GM12865 (cell line): ENCODE results near the gene MEIS1.

Experiments
- DNase-seq: peaks from one replicate; pipeline ENCODE4 v3.0.0; 2010; ENCODE audit warnings: low read depth
- H3K4me3 ChIP-seq: 2 replicates; pipeline ENCODE4 v1.5.1; 2011; ENCODE audit warnings: mild to moderate bottlenecking, low read depth, low read length, control low read depth
- TF ChIP-seq, protein P1 (sequence below): IDR thresholded peaks from 2 replicates; pipeline ENCODE4 v1.5.1; 2011; ENCODE audit warnings: low read length, control low read depth, low read depth, inconsistent platforms; ENCODE audit not compliant: insufficient read depth; ENCODE audit errors: missing control alignments

The MEIS1 gene

DNA sequence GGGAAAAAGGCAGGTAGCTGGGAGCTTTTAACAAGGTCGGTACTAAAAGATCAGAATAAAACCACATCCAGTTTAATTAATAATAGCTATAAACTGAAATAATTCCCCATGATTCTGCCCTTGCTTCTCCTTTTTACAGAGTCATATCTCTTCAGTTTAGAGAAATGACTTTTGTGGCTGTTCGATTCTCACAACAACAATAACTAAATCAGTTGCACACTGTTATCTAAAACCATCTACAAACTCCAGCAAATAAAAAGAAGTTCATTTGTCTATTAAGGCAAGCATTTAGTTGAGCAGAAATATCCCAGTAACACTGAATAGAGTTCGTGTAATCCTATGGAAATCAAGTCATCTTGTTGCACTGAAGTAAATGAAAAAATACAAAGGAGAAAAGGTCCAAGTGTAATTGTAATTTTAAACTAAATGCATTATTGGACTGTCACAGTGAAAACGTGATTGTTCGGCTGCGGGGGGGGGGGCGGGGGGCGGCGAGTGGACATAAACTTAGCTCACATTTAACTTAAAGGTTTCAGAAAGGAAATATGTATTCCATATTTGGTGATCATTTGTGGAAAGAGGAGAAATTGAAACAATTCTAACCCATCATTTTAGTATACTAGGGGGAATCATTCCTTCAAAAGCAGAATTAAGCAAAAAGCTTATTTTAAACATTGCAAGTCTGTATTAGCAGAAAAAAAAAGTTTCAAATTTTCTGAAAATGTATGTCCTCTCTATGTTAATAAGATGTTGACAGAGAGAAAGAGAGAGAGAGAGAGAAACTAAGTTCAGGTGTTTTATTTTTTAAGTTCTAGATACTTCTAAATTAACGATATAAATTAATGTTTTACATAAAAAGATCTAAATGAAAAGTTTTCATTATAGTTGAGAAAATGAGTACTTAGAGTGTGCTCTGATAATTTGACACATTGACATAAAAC is 144.5 kb downstream of the MEIS1 start:
- no peak for DNase-seq
- TF ChIP-seq, protein P1, sequence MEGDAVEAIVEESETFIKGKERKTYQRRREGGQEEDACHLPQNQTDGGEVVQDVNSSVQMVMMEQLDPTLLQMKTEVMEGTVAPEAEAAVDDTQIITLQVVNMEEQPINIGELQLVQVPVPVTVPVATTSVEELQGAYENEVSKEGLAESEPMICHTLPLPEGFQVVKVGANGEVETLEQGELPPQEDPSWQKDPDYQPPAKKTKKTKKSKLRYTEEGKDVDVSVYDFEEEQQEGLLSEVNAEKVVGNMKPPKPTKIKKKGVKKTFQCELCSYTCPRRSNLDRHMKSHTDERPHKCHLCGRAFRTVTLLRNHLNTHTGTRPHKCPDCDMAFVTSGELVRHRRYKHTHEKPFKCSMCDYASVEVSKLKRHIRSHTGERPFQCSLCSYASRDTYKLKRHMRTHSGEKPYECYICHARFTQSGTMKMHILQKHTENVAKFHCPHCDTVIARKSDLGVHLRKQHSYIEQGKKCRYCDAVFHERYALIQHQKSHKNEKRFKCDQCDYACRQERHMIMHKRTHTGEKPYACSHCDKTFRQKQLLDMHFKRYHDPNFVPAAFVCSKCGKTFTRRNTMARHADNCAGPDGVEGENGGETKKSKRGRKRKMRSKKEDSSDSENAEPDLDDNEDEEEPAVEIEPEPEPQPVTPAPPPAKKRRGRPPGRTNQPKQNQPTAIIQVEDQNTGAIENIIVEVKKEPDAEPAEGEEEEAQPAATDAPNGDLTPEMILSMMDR: no peak
- H3K4me3 ChIP-seq: no peak overlapping the region

DNA sequence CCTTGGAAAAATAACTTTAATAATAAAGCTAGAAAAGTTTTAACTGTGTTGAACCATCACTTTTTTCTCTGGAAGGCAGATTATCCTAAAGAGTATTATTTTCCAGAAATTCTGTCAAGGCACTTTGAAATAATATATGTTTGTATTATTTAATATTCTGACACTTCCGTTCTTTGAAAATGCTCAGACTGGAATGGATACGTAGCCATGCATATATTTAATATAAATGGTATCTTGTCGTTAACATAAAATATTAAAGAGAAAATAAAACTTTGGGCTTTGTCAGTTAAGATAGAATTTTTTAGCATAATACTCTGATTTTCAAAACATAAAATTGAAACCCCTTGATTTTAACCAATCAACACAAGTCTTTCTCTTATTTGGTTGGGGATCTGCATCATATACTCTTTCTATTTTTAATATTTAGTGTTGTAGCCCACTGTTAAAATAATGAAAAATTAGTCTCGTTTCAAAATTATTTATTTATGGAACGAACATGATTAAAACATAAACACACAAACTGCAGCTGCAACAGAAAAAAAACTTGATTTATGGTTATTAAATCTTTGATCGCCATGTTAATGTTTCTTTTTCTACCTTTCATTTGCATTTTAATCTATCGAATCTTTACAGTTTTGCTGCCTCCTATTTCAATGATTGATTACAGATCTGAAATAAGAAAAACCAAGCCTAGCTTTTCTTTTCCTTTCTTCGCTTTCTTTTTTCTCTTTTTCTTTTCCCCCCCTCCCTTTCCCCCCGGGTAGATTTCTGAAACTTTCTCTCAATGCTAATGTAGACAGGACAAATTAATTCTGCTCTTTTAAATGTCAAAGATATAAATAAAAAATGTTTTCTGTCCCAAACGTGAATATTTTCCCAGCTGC is 145.5 kb downstream of the MEIS1 start:
- H3K4me3 ChIP-seq: no peak overlapping the region
- TF ChIP-seq, protein P1: no peak
- no peak for DNase-seq

DNA sequence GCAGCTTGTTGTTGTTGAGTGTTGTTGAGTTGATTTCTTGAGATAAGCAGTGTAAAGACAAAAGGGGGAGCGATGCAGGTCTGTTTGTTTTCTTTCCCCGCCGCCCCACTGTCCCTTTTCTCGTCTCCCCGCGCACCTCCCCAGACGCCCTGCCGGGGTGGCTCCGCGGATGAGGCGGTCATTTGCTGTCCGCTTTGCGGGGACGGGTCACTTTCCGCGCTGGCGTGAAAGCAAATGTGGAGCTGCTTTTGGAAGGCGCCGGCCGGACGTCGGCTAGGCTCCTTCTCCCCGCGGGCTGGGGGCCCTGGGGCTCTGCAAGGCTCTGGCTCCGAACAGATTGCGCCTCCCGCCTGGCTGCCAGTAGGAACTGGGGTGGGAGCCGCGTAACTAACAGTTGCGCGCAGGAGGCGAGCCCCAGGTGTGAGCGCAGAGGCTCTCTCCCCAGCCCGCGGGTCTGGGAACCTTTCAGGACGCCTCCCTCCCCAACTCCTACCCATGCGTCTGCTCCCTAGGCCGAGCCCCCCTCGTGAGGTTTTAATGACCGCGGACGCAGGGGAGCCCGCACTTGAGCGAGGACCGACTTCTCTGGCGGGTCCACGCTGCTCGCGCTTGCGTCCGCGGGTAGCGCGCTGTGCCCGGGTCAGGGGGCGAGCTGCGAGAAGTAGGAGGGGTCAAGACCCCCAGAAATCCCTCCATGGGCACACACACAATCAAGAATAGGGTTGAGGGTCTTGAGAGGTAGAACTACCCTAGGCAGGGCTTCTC is 146.6 kb downstream of the MEIS1 start:
- DNase-seq: no peak
- TF ChIP-seq, protein P1: no peak
- no peak overlapping the region for H3K4me3 ChIP-seq

DNA sequence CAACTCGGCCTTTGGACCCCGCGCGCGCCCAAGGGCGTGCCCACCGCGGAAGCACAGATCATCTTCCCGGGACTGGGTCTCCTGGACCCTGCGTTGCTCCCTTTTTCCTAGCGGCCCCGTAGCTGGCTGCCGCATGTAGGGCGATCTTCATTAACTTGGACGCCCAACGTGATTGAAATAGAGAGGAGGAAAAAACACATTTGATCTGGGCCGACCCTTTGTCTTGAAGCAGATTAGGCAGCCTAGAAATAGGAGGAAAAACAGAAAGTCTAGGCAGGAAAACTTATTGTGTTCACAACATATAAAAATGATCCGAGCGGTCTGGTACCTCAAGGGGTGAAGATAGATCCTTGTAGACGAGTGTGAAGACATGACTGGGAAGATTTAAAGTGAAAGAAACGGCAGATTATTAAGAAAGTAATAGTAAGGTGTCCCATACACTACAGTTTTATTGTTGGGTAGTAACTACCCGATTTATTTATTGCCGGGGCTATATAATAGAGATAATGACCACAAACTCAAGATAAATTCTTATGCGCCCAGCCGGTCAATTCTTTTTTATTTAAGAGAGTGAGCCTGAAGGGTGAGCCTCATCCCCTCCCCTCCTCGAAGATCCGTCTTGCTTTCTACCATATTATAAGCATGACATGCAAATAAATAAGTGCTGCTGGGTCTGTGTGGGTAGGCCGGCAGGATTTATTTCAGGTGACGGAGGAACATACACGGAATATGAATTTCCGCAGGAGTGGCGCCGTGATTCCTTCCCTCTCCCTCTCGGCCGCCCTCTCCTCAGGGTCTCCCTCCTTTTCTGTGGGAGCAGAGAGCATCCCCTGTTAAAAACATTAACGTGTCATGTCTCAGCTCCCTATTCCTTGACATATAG is 147.4 kb downstream of the MEIS1 start:
- no peak for DNase-seq
- H3K4me3 ChIP-seq: no peak overlapping the region
- TF ChIP-seq, protein P1: no peak

DNA sequence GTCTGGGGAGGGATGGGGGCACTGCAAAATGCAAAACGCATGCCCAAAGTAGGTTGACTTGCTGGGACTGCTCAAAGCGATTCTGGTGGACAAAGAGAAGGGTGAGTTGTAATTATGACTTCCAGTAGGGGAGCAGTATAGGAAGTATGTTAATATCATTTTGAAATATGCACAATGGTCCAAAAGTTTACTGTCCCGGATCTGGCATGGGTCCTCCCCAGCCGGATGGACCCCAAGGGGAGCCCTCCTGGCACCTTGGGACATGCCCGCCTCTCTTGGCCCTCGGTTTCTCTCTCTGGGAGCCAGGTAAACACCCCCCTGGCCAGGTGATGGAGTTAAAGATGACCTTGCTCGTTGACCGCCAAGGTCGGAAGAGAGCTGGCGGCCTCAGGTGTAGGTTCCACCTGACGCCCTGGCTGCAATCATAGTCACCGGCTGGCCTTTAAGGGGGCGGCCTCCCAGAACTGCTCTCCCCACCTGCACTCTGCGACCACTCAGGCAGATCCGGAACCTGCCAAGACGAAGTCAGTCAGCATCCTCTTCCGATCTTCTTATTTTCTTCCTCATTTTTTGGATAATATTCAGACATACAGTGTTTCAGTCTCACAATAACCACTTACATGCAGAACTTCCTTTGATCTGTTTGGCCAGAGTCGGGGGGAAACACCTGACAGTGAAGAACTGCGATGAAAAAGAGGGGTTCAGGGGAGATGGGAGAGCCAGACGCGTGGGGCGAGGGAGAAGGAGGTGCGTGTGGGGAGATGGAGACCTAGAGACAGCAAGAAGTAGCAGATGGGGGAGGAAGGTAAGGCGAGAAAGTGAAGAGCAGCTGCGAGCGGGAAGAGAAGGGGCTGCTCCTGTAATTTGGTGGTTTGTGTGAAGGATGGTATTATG is 148.3 kb downstream of the MEIS1 start:
- TF ChIP-seq, protein P1: no peak
- no peak for DNase-seq
- H3K4me3 ChIP-seq: no peak overlapping the region
